Parathyroid adenoma (tissue), 2 donors: Measurements from ENCODE around the gene GABARAPL1.

Experiments used
- H2AFZ ChIP-seq: fragments of 300-600 bp; sonication (generic); one replicate; pipeline ENCODE4 v1.7.0; 2017; ENCODE audit warnings: antibody characterized with exemption, mild to moderate bottlenecking
- H3K27ac ChIP-seq: fragments of 300-600 bp; sonication (generic); one replicate; pipeline ENCODE4 v1.7.0; 2017
- H3K27me3 ChIP-seq: fragments of 300-600 bp; sonication (generic); one replicate; pipeline ENCODE4 v1.7.0; 2017; ENCODE audit warnings: low read length; ENCODE audit not compliant: control insufficient read depth, insufficient read depth
- H3K36me3 ChIP-seq: fragments of 300-600 bp; sonication (generic); one replicate; pipeline ENCODE4 v1.7.0; 2017; ENCODE audit warnings: low read length; ENCODE audit not compliant: control insufficient read depth, insufficient read depth
- H3K4me1 ChIP-seq: fragments of 300-600 bp; sonication (generic); one replicate; pipeline ENCODE4 v1.7.0; 2017; ENCODE audit warnings: control low read depth
- H3K4me2 ChIP-seq: fragments of 300-600 bp; sonication (generic); one replicate; pipeline ENCODE4 v1.7.0; 2017; ENCODE audit warnings: low read length
- H3K4me3 ChIP-seq: fragments of 300-600 bp; sonication (generic); one replicate; pipeline ENCODE4 v1.7.0; 2017; ENCODE audit warnings: low read depth, low read length
- H3K79me2 ChIP-seq: fragments of 300-600 bp; sonication (generic); one replicate; pipeline ENCODE4 v1.7.0; 2017; ENCODE audit warnings: control low read depth
- H3K9ac ChIP-seq: fragments of 300-600 bp; sonication (generic); one replicate; pipeline ENCODE4 v1.7.0; 2017; ENCODE audit warnings: mild to moderate bottlenecking
- H3K9me3 ChIP-seq: fragments of 300-600 bp; sonication (generic); one replicate; pipeline ENCODE4 v1.7.0; 2017; ENCODE audit warnings: low read length; ENCODE audit not compliant: control insufficient read depth
- CTCF ChIP-seq: fragments of 300-600 bp; sonication (generic); IDR thresholded peaks from one replicate; pipeline ENCODE4 v1.7.0; 2017; ENCODE audit warnings: antibody characterized with exemption, mild to moderate bottlenecking
- donor health status: primary hyperparathyroidism.

Gene GABARAPL1

GRCh38 chr12:10189653-10190052 is 23.0 kb upstream of the GABARAPL1 start:
- H3K9ac ChIP-seq: no peak overlapping the region
- no peak overlapping the region for H2AFZ ChIP-seq
- no peaks in the 10 kb centered on the region for H3K9me3 ChIP-seq
- H3K79me2 ChIP-seq: no peaks in the 10 kb centered on the region
- TF ChIP-seq CTCF: no peak
- H3K27ac ChIP-seq: no peak overlapping the region
- H3K36me3 ChIP-seq: no peaks in the 10 kb centered on the region
- no peak overlapping the region for H3K4me2 ChIP-seq
- H3K27me3 ChIP-seq: no peaks in the 10 kb centered on the region
- no peaks in the 10 kb centered on the region for H3K4me1 ChIP-seq
- H3K4me3 ChIP-seq: no peak overlapping the region

- no peaks in the 10 kb centered on the region for H3K36me3 ChIP-seq
- no peak overlapping the region for H3K27ac ChIP-seq
- no peaks in the 10 kb centered on the region for H3K79me2 ChIP-seq
- no peak overlapping the region for H2AFZ ChIP-seq
- H3K9ac ChIP-seq: no peak overlapping the region
- no peak overlapping the region for H3K4me3 ChIP-seq
- no peaks in the 10 kb centered on the region for H3K4me1 ChIP-seq
- no peak overlapping the region for H3K4me2 ChIP-seq
- peak; percentile 76 for TF ChIP-seq CTCF
- no peaks in the 10 kb centered on the region for H3K9me3 ChIP-seq
- H3K27me3 ChIP-seq: no peaks in the 10 kb centered on the region
Observed at GRCh38 chr12:10190558-10191388, 21.9 kb upstream of the GABARAPL1 start.

GRCh38 chr12:10191865-10192264 is 20.8 kb upstream of the GABARAPL1 start:
- no peak overlapping the region for H2AFZ ChIP-seq
- H3K27me3 ChIP-seq: no peaks in the 10 kb centered on the region
- H3K4me2 ChIP-seq: no peak overlapping the region
- H3K27ac ChIP-seq: no peak overlapping the region
- H3K4me1 ChIP-seq: no peaks in the 10 kb centered on the region
- no peak for TF ChIP-seq CTCF
- no peaks in the 10 kb centered on the region for H3K36me3 ChIP-seq
- no peak overlapping the region for H3K9ac ChIP-seq
- no peaks in the 10 kb centered on the region for H3K9me3 ChIP-seq
- H3K4me3 ChIP-seq: no peak overlapping the region
- H3K79me2 ChIP-seq: no peaks in the 10 kb centered on the region

GRCh38 chr12:10194160-10194670 is 18.5 kb upstream of the GABARAPL1 start:
- no peaks in the 10 kb centered on the region for H3K36me3 ChIP-seq
- H2AFZ ChIP-seq: no peak overlapping the region
- no peaks in the 10 kb centered on the region for H3K9me3 ChIP-seq
- H3K4me3 ChIP-seq: no peak overlapping the region
- H3K4me2 ChIP-seq: no peak overlapping the region
- TF ChIP-seq CTCF: no peak
- no peaks in the 10 kb centered on the region for H3K79me2 ChIP-seq
- H3K9ac ChIP-seq: no peak overlapping the region
- no peak overlapping the region for H3K27ac ChIP-seq
- no peaks in the 10 kb centered on the region for H3K4me1 ChIP-seq
- no peaks in the 10 kb centered on the region for H3K27me3 ChIP-seq

GRCh38 chr12:10196210-10196609 is 16.5 kb upstream of the GABARAPL1 start:
- Histone ChIP-seq H3K9ac (no peak overlapping the region), H3K79me2 (no peaks in the 10 kb centered on the region), H3K9me3 (no peaks in the 10 kb centered on the region), H3K36me3 (no peaks in the 10 kb centered on the region), H3K27me3 (no peaks in the 10 kb centered on the region), H3K4me3 (no peak overlapping the region), H3K4me1 (no peaks in the 10 kb centered on the region), H3K4me2 (no peak overlapping the region), H3K27ac (no peak overlapping the region), H2AFZ (no peak overlapping the region)
- no peak for TF ChIP-seq CTCF
